ENCODE results near the gene MYOG.

MYOG gene

DNA sequence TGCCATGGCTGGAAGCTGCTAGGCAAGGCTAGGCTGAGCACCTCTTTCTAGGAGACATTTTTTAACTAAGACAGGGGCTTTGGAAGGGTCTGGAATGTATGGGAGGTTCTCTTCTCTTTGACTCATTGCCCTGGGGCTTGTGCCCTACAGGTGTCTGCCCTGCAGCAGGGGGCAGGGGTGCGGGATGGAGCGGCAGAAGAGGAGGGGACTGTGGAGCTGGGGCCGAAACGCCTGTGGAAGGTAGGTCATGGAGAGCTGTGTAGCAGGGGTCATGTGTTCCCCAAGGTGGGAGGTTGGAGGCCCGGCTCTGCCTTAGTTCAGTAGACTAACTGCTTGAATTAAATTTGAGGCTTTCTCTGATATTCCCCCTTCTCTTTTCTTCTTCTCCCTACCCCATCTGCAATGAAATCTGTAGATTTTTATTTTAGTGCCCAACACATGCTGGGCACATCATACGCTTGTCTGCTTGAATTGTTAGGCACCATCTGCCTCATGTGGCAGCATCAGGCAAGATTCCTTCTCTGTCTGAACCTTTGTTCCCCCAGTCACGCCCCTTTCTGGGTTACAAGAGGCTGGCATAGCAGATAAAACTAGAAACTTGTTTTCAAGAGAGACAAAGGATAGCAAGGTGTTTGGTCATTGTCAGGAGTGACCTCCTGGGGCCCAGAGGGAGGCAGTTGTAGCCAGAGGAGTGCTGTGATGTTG is 41.1 kb downstream of the MYOG start:
- DNase-seq = no peak
- Mint-ChIP-seq H3K27ac (no peak overlapping the region), H3K27me3 (ENCODE audit: low read depth, poor library complexity) (no peaks in the 10 kb centered on the region), H3K36me3 (ENCODE audit: low read depth) (peaks cover 39% of the 10 kb centered on the region), H3K4me3 (no peak overlapping the region), H3K9me3 (no peaks in the 10 kb centered on the region), H3K4me1 (peaks cover 35% of the 10 kb centered on the region)
- TF ChIP-seq, protein P1, sequence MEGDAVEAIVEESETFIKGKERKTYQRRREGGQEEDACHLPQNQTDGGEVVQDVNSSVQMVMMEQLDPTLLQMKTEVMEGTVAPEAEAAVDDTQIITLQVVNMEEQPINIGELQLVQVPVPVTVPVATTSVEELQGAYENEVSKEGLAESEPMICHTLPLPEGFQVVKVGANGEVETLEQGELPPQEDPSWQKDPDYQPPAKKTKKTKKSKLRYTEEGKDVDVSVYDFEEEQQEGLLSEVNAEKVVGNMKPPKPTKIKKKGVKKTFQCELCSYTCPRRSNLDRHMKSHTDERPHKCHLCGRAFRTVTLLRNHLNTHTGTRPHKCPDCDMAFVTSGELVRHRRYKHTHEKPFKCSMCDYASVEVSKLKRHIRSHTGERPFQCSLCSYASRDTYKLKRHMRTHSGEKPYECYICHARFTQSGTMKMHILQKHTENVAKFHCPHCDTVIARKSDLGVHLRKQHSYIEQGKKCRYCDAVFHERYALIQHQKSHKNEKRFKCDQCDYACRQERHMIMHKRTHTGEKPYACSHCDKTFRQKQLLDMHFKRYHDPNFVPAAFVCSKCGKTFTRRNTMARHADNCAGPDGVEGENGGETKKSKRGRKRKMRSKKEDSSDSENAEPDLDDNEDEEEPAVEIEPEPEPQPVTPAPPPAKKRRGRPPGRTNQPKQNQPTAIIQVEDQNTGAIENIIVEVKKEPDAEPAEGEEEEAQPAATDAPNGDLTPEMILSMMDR (IDR thresholded peaks at IDR 0.05) = no peak

DNA sequence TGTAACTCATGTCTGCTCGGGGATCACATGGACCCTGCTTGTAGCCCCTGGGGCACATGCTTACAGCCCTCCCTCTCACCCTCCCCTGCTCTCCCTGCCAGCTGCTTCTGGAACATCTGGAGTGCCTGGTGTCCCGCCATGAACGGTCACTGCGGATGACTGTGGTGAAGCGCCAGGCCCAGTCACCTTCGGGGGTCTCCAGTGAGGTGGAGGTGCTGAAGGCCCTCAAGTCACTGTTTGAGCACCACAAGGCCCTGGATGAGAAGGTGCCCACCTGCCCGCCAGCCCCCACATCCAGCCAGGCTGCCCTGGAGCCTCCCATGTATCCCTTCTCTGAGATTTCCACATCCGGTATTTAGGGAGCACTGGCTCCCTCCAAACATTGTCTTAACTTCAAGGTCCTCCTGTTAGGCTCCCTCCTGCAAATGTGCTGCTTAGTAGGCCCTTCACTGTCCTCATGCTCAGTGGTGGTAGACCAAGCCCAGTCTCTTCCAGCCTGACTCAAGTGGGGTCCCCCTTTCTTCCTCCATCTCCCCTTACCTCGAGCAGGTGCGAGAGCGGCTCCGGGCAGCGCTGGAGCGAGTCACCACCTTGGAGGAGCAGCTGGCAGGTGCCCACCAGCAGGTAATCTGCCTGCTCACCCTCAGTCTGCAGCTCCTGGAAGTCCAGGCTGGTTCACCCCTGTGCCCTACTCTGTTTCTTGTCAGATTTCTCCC is 41.8 kb downstream of the MYOG start:
- H3K9me3 Mint-ChIP-seq = no peaks in the 10 kb centered on the region
- no peaks in the 10 kb centered on the region for H3K27me3 Mint-ChIP-seq (ENCODE audit: low read depth, poor library complexity)

DNA sequence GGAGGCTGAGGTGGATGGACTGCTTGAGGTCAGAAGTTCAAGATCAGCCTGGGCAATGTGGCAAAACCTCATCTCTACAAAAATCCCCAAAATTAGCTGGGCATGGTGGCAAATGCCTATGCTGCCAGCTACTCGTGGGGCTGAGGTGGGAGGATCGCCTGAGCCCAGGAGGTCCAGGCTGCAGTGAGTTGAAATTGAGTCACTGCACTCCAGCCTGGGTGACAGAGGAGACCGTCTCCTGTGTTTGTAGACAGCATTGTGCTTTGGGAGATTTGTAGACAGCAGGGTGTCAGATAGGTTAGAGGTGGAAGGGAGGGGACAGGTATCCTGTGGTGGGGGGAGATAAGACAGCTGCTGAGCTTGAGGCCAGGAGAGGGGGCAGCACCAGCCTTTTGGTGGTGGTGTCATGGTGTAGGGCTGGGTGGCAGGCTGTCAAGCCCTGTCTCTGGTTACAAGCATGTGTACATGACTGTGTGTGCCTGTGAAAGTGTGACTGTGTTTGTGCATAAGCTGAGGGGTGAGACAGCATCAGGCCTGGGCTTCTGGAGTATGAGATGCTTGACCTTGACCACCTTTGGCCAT is 44.4 kb downstream of the MYOG start:
- Mint-ChIP-seq H3K27me3 (ENCODE audit: low read depth, poor library complexity) (peaks cover 6% of the 10 kb centered on the region), H3K36me3 (ENCODE audit: low read depth) (peaks cover 28% of the 10 kb centered on the region), H3K9me3 (no peaks in the 10 kb centered on the region), H3K4me3 (no peak overlapping the region), H3K4me1 (peaks cover 25% of the 10 kb centered on the region), H3K27ac (peak overlapping the region; percentile 73)
- DNase-seq = no peak
- TF ChIP-seq, protein P1 (IDR thresholded peaks at IDR 0.05) = no peak

More for the DNA sequence above, 41.8 kb downstream of the MYOG start:
- TF ChIP-seq, protein P1 (IDR thresholded peaks at IDR 0.05) = no peak
- H3K27ac Mint-ChIP-seq = no peak overlapping the region
- peaks cover 39% of the 10 kb centered on the region for H3K4me1 Mint-ChIP-seq
- DNase-seq = no peak
- no peak overlapping the region for H3K4me3 Mint-ChIP-seq
- H3K36me3 Mint-ChIP-seq (ENCODE audit: low read depth) = peaks cover 44% of the 10 kb centered on the region

DNA sequence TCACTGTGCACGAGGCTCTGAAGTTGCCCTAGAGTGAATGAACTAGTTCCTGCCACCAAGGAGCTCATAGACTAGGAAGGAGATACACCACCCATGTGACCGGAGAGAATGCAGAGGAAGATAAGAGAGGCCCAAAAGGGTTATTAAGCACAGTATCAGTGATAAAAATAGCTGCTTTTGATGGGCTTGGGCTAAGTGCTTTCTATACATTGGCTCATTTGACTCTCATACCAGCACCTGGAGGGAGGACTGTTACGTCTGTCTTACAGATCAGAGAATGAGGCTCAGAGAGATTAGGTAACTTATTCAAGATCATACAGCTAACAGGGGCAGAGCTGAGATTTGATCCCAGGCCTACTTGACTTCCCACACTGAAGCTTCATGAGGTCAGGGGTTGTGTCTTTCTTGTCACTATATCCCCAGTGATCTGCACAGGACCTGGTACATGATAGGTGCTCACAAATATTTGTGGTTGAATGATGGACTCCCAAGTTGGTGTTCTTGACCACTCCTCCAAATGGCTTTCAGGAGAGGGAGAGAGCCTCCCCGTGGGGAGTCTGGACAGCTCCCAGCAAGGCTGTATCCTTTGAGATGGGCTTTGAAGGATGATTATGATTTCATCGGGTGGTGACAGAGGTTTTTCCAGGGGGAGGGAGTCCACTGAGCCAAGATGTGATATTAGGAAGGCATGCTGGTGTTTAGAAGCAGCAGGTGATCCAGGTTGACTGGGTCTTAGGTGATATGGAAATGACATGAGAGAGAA is 45.1 kb downstream of the MYOG start:
- peaks cover 28% of the 10 kb centered on the region for H3K4me1 Mint-ChIP-seq
- H3K27ac Mint-ChIP-seq = peak overlapping the region; percentile 73
- H3K36me3 Mint-ChIP-seq (ENCODE audit: low read depth) = peaks cover 22% of the 10 kb centered on the region
- no peak overlapping the region for H3K4me3 Mint-ChIP-seq
- no peaks in the 10 kb centered on the region for H3K9me3 Mint-ChIP-seq
- peaks cover 6% of the 10 kb centered on the region for H3K27me3 Mint-ChIP-seq (ENCODE audit: low read depth, poor library complexity)
- TF ChIP-seq, protein P1 (IDR thresholded peaks at IDR 0.05) = no peak
- no peak for DNase-seq

DNA sequence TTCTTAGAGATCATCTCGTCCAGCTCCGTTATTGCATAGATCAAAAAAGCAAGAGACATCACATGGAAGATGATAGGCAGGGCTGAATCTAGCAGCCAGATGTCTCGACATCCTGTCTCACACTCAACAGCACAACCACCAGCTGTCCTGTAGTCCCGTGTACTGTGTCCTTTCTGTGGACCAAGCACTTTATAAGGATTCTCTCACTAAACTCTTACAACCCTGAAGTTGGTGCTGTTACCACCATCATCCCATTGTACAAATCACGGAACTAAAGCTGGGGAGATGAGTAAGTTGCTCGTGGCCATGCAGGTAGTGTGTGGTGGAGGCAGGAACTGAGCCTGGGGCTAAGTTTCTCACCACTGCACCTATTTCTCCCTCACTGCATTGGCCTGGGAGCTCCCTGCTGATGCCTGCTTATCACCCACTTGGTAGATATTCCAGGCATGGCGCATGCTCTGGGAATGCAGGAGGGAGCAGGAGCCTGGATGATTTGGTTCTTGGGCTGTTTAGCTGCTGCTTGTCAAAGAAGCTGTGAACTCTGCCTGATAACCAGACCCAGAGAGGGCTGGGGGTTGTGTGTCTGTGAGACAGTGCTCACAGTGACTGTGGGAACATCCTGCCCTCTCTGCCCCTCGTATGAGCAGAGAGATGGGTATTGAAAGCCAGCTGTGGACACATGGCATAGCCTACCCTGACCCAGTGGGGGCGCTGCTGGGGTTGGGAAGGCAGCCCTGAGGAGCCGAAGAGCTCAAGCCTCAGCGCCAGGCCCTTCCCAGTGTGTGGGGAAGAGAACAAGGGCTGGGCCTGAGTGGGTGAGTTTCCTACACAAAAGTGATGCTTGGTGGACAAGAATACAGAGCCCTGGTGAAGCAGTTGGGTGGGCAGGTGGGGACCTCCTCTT is 46.0 kb downstream of the MYOG start:
- H3K27ac Mint-ChIP-seq = no peak overlapping the region
- H3K4me3 Mint-ChIP-seq = no peak overlapping the region
- H3K36me3 Mint-ChIP-seq (ENCODE audit: low read depth) = peaks cover 14% of the 10 kb centered on the region
- peak; percentile 41 for DNase-seq
- H3K4me1 Mint-ChIP-seq = peaks cover 33% of the 10 kb centered on the region
- H3K27me3 Mint-ChIP-seq (ENCODE audit: low read depth, poor library complexity) = peaks cover 6% of the 10 kb centered on the region
- H3K9me3 Mint-ChIP-seq = no peaks in the 10 kb centered on the region
- TF ChIP-seq, protein P1 (IDR thresholded peaks at IDR 0.05) = no peak

Data from nephron progenitor cell (in vitro differentiated cells).